K562 (cell line): ENCODE results near the gene HNRNPLL. TPM values are rescaled to one million over a fixed set of nuclear protein-coding genes. Genes with fewer than 3 reads are reported as not detected.

Experiments
- ATF2 ChIP-seq: sonication (generic); formaldehyde crosslinking; IDR thresholded peaks from 2 replicates; pipeline ENCODE4 v1.8.1; 2022; ENCODE audit warnings: missing genetic modification reagents
- BRD4 ChIP-seq: fragments of 200-600 bp; sonication (generic); IDR thresholded peaks from 2 replicates; pipeline ENCODE4 v1.6.1; 2017; ENCODE audit warnings: inconsistent platforms
- EGR1 ChIP-seq: fragments of 450-650 bp; conservative IDR thresholded peaks from 2 replicates; pipeline ENCODE4 v1.6.1; 2017; ENCODE audit warnings: mild to moderate bottlenecking
- FUS ChIP-seq: fragments of 200-400 bp; formaldehyde crosslinking; optimal IDR thresholded peaks from 2 replicates; pipeline ENCODE3; 2017; ENCODE audit warnings: low read depth, low read length
- KDM2B ChIP-seq: fragments of 250-450 bp; sonication (Bioruptor Pico); IDR thresholded peaks from 2 replicates; pipeline ENCODE4 v1.8.0; 2021; ENCODE audit warnings: mild to moderate bottlenecking, moderate library complexity
- KLF10 ChIP-seq: fragments of 250-450 bp; sonication (Bioruptor Pico); IDR thresholded peaks from 2 replicates; pipeline ENCODE4 v1.6.1; 2021; ENCODE audit warnings: matching md5 sums
- MCM2 ChIP-seq: fragments of 450-650 bp; IDR thresholded peaks from 2 replicates; pipeline ENCODE4 v1.6.1; 2017; ENCODE audit warnings: low read depth, mild to moderate bottlenecking
- MEF2D ChIP-seq: conservative IDR thresholded peaks from 2 replicates; pipeline ENCODE4 v1.6.1; 2016; ENCODE audit warnings: low read depth, missing genetic modification characterization, missing compliant biosample characterization
- NFE2 ChIP-seq: IDR thresholded peaks from 2 replicates; pipeline ENCODE4 v1.6.1; 2014; ENCODE audit warnings: antibody characterized with exemption, low read depth
- NFIC ChIP-seq: fragments of 450-650 bp; IDR thresholded peaks from 2 replicates; pipeline ENCODE4 v1.6.1; 2017; ENCODE audit warnings: mild to moderate bottlenecking, inconsistent platforms
- PBX2 ChIP-seq, 2 experiments: IDR thresholded peaks in 1 of 2; conservative IDR thresholded peaks in 1 of 2; 2 replicates each; pipeline ENCODE4 v1.6.1; 2016; ENCODE audit warnings: low read depth in 2 of 2, mild to moderate bottlenecking in 1 of 2, missing compliant biosample characterization in 1 of 2, missing genetic modification characterization in 1 of 2, moderate library complexity in 1 of 2
- PHF8 ChIP-seq: fragments of 200-600 bp; sonication (generic); IDR thresholded peaks from 2 replicates; pipeline ENCODE4 v1.6.1; 2012; ENCODE audit warnings: mixed run types, mild to moderate bottlenecking, inconsistent platforms, low read length, moderate library complexity, borderline replicate concordance
- SRSF1 ChIP-seq: fragments of 200-400 bp; formaldehyde crosslinking; IDR thresholded peaks from 2 replicates; pipeline ENCODE4 v1.6.1; 2017; ENCODE audit warnings: mild to moderate bottlenecking, low read depth, low read length, moderate library complexity
- TEAD1 ChIP-seq, 2 experiments: fragments of 450-650 bp in 1 of 2; sonication (generic) in 1 of 2; formaldehyde crosslinking; IDR thresholded peaks; 2 replicates each; pipeline versions ENCODE4 v1.4.0 to v1.8.0; 2020 to 2022; ENCODE audit warnings: mild to moderate bottlenecking in 2 of 2, missing genetic modification reagents in 1 of 2
- TSHZ1 ChIP-seq: fragments of 250-450 bp; sonication (Bioruptor Pico); IDR thresholded peaks from 2 replicates; pipeline ENCODE4 v1.4.0; 2020; ENCODE audit warnings: mild to moderate bottlenecking, moderate library complexity
- ZNF174 ChIP-seq: fragments of 250-450 bp; sonication (Bioruptor Pico); IDR thresholded peaks from 2 replicates; pipeline ENCODE4 v1.4.0; 2020; ENCODE audit warnings: mild to moderate bottlenecking
- ZNF384 ChIP-seq: IDR thresholded peaks from 2 replicates; pipeline ENCODE4 v1.6.1; 2012; ENCODE audit warnings: low read depth, low read length, improper control_type of control experiment
- polyA plus RNA-seq, 8 experiments: library from polyadenylated mRNA; depleted of rRNA in 4 of 8; stranded (reverse) in 5 of 8; unstranded in 3 of 8; fragments of >200 nt; fragmentation: Nextera tagmentation in 2 of 8; fragmentation: Illumina TruSeq in 1 of 8; extraction: Ambion mirVana in 2 of 8; extraction: Trizol in 1 of 8; gene quantifications; 2 replicates each; pipeline versions ENCODE4 v1.2.1 to v1.2.3, GENCODE V29; 2011 to 2014; ENCODE audit warnings: inconsistent platforms in 1 of 8, missing spikeins in 1 of 8
- total RNA-seq, 7 experiments: library from RNA; depleted of rRNA in 6 of 7; stranded (reverse); fragments of >200 nt in 6 of 7; fragmentation: Illumina TruSeq in 2 of 7; extraction: Trizol in 2 of 7; gene quantifications; 2 replicates each; pipeline versions ENCODE4 v1.2.1 to v1.2.3, GENCODE V29; 2011 to 2021; ENCODE audit warnings: low replicate concordance in 1 of 7
- TF ChIP-seq, protein P1 (sequence below), 2 experiments: fragments of 200-800 bp in 1 of 2; sonication (Bioruptor generic) in 1 of 2; sonication (generic) in 1 of 2; formaldehyde crosslinking in 1 of 2; IDR thresholded peaks in 1 of 2; conservative IDR thresholded peaks in 1 of 2; 2 replicates each; pipeline versions ENCODE4 v1.5.0 to v1.6.1; 2016 to 2020; ENCODE audit warnings: missing compliant biosample characterization in 1 of 2, missing genetic modification characterization in 1 of 2, missing genetic modification reagents in 1 of 2

The HNRNPLL gene
- total and polyA plus RNA-seq, 9 of the 15 experiments (the other 6 are each of a cell fraction or from before 2014, with no cell fraction given), result 19.8 to 135 (median 57.8) TPM

GRCh38 chr2:38603402-38604290 is 918 bp upstream of the HNRNPLL start (continued):
- TF ChIP-seq ZNF384 (0 out of 2 replicates have a peak, but pooled peaks have one; percentile 31), TEAD1 (CRISPR knock-in tag; IDR thresholded peaks at IDR 0.05) (no peak), PHF8 (no peak), ATF2 (CRISPR knock-in tag) (no peak), MEF2D (tag) (no peak), MCM2 (no peak), KDM2B (CRISPR knock-in tag) (no peak), KLF10 (CRISPR knock-in tag) (no peak), NFE2 (0 out of 2 replicates have a peak, but pooled peaks have one; percentile 2), SRSF1 (no peak), PBX2 (CRISPR knock-in tag; IDR thresholded peaks at IDR 0.05; ENCODE audit: low read depth) (peak; percentile 51; the same call in 1 of the 2 replicates), PBX2 (tag; conservative IDR thresholded peaks at IDR 0.05; ENCODE audit: low read depth) (no peak; the same call in 1 of the 2 replicates), ZNF174 (CRISPR knock-in tag) (no peak), BRD4 (0 out of 2 replicates have a peak, but pooled peaks have one; percentile 38), FUS (no peak), EGR1 (no peak), NFIC (no peak), TSHZ1 (CRISPR knock-in tag) (no peak)
- TF ChIP-seq, protein P1, sequence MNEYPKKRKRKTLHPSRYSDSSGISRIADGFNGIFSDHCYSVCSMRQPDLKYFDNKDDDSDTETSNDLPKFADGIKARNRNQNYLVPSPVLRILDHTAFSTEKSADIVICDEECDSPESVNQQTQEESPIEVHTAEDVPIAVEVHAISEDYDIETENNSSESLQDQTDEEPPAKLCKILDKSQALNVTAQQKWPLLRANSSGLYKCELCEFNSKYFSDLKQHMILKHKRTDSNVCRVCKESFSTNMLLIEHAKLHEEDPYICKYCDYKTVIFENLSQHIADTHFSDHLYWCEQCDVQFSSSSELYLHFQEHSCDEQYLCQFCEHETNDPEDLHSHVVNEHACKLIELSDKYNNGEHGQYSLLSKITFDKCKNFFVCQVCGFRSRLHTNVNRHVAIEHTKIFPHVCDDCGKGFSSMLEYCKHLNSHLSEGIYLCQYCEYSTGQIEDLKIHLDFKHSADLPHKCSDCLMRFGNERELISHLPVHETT (CRISPR knock-in tag; conservative IDR thresholded peaks at IDR 0.05 in 1 of 2, IDR thresholded peaks at IDR 0.05 in 1 of 2), result peak in 1 of 2 experiments; percentile 19; a peak in 1 of 4 replicates
